ENCODE data around the gene RFX2. TPM values are rescaled to one million over a fixed set of nuclear protein-coding genes. Genes with fewer than 3 reads are reported as not detected.

Gene RFX2
- total RNA-seq, 1 experiment from 2014 or later = 3.7 TPM

DNA sequence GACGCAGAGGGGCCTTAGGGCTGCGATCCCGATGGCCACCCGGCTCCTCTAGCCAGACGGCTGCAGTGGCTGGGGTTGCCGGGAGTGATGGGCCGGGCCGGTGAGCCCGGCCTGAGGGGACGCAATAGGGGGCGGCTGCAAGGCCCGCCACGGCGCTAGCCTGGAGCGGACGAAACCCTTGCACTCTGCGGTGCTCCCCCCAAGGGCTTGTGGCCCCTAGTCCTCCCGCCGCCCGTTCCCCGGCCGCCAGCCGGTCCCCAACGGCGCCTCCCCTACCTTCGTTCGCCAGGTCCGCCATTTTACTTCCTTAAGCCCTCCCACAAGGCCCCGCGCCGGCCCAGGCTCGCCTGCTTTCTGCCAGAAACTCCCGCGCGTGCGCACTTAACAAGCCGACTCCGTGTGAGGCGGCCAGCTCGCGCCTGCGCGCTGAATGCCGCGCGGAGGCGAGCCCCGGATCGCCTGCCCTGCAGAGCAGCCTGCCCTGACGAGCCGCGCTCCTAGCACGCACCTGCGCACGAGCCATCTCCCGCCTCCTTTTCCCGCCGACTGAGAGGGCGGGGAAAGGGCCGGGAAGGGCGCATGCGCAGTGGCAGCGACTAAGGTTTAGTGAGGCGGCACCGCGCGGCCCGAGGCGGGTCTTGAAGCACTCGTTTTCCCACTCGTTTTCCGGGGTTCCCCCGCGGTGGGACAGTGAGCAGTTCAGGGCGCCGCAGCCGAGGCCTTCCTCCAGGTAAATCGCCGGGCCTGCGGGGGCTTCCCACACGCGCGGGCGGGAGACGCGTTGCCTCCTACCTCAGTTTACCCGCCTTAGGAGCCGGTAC, 132.3 kb downstream of the RFX2 start, which contains the start of gene RANBP3:
Gene RANBP3, minus strand, starts transcription at position 356 of the 821 bp plus-strand sequence. Its CDS starts 58 bp downstream, at position 298.
- TF ChIP-seq, protein P1, sequence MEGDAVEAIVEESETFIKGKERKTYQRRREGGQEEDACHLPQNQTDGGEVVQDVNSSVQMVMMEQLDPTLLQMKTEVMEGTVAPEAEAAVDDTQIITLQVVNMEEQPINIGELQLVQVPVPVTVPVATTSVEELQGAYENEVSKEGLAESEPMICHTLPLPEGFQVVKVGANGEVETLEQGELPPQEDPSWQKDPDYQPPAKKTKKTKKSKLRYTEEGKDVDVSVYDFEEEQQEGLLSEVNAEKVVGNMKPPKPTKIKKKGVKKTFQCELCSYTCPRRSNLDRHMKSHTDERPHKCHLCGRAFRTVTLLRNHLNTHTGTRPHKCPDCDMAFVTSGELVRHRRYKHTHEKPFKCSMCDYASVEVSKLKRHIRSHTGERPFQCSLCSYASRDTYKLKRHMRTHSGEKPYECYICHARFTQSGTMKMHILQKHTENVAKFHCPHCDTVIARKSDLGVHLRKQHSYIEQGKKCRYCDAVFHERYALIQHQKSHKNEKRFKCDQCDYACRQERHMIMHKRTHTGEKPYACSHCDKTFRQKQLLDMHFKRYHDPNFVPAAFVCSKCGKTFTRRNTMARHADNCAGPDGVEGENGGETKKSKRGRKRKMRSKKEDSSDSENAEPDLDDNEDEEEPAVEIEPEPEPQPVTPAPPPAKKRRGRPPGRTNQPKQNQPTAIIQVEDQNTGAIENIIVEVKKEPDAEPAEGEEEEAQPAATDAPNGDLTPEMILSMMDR (conservative IDR thresholded peaks at IDR 0.05) = no peak
- Histone ChIP-seq H3K23ac (ENCODE audit: insufficient read length, low read depth, low read length) (no peak within 1 kb of the TSS), H4K20me1 (ENCODE audit: control insufficient read depth, insufficient read depth, insufficient read length) (no peaks in the 10 kb centered on the region), H3K14ac (ENCODE audit: insufficient read depth, low read length) (peak within 1 kb of the TSS; percentile 91), H3K27ac (ENCODE audit: insufficient read length, low read depth, low read length) (no peak within 1 kb of the TSS), H2BK12ac (ENCODE audit: insufficient read length, low read depth, low read length) (no peak within 1 kb of the TSS), H3K4me1 (ENCODE audit: insufficient read depth, low read length) (0 out of 2 replicates have a peak, but pooled peaks cover 4% of the 10 kb centered on the region), H2AK5ac (ENCODE audit: insufficient read length, low read length) (no peak within 1 kb of the TSS), H3K4ac (ENCODE audit: low read depth, low read length) (no peak within 1 kb of the TSS), H2BK5ac (ENCODE audit: insufficient read length, low read length) (no peak within 1 kb of the TSS), H3K18ac (ENCODE audit: insufficient read length, low read depth, low read length) (peak within 1 kb of the TSS; percentile 89), H3K9ac (ENCODE audit: extremely low read depth, insufficient read length, low read length) (peak within 1 kb of the TSS; percentile 91), H4K8ac (replicated peaks; ENCODE audit: insufficient read length, low read depth, low read length) (no peak within 1 kb of the TSS), H3K56ac (ENCODE audit: insufficient read length, low read depth, low read length) (no peak within 1 kb of the TSS), H3K23me2 (ENCODE audit: insufficient read length, low read depth, low read length, poor library complexity, severe bottlenecking) (peaks cover 7% of the 10 kb centered on the region), H3K4me2 (ENCODE audit: insufficient read depth, insufficient read length, low read length) (peak within 1 kb of the TSS; percentile 95), H2BK20ac (ENCODE audit: low read depth, low read length, poor library complexity, severe bottlenecking) (no peak within 1 kb of the TSS), H3K9me3 (ENCODE audit: control insufficient read depth, low read depth, low read length) (no peaks in the 10 kb centered on the region), H2BK120ac (ENCODE audit: low read depth, low read length, poor library complexity, severe bottlenecking) (no peak within 1 kb of the TSS), H3K27me3 (ENCODE audit: insufficient read depth, low read length) (no peaks in the 10 kb centered on the region; the same call in 1 of the 2 replicates), H4K5ac (ENCODE audit: insufficient read length, low read depth, low read length) (no peak within 1 kb of the TSS), H3K79me1 (ENCODE audit: insufficient read depth, low read depth, low read length, poor library complexity, severe bottlenecking) (peaks cover 29% of the 10 kb centered on the region), H2BK15ac (ENCODE audit: low read depth, low read length) (no peak within 1 kb of the TSS), H2AFZ (ENCODE audit: low read length) (no peak within 1 kb of the TSS), H3T11ph (ENCODE audit: low read length) (no peak within 1 kb of the TSS), H4K91ac (ENCODE audit: insufficient read length, low read depth, low read length) (peak within 1 kb of the TSS; percentile 11), H3K79me2 (ENCODE audit: insufficient read depth, low read length) (peaks cover 36% of the 10 kb centered on the region)
- Mint-ChIP-seq H3K4me1 (peaks cover 28 to 36% of the 10 kb centered on the region in 2 experiments), H3K36me3 (ENCODE audit: insufficient read depth in 1 of 3, low read depth in 3 of 3) (peaks cover 12 to 28% (median 21%) of the 10 kb centered on the region in 3 experiments), H3K27ac (peak within 1 kb of the TSS; percentile 81 to 96 (median 92)), H3K27me3 (ENCODE audit: low read depth) (peaks cover 2% of the 10 kb centered on the region; the same call in 1 of the 2 replicates), H3K4me3 (peak within 1 kb of the TSS; percentile 96 to 99), H3K9me3 (no peaks in the 10 kb centered on the region; a peak in 1 of 5 replicates)
- peak; percentile 99 for DNase-seq
- no CpG with 5 or more reads among the region's 88 CpGs for WGBS (ENCODE audit: extremely low coverage, insufficient read length, low lambda C conversion rate)
